ENCODE data around the gene SIN3A. TPM values are rescaled to one million over a fixed set of nuclear protein-coding genes. Genes with fewer than 3 reads are reported as not detected.

Gene SIN3A
- total RNA-seq, 4 donors from 2014 or later = 47.1 to 68.8 (median 49.6) TPM

DNA sequence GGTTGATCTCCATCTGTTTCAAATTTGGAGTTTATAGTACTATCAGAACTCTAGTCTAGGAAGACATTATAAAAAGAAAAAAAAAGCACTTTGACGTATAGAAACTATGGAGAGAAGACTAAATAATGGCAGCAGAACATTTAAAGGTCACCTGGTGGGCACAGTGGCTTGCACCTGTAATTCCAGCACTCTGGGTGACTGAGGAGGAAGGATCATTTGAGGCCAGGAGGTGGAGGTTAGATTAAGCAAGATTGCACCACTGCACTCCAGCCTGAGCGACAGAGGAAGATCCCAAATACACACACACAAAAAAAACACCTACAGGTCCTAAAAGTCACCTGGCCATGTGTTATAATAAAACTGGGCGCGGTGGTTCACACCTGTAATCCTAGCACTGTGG, 13.8 kb downstream of the SIN3A start:
- no peak overlapping the region for H3K4me3 ChIP-seq (ENCODE audit: low read depth, poor library complexity, severe bottlenecking)
- TF ChIP-seq CTCF (IDR thresholded peaks at IDR 0.05) = no peak
- TF ChIP-seq POLR2A (IDR thresholded peaks at IDR 0.05) = no peak
- intact Hi-C loops (cut with DNase I; ENCODE audit: low total_unique reads) = no loop called here
- no peak for DNase-seq (ENCODE audit: low spot score in 2 of 2)
- 85 to 87% methylated on average over 4 of the region's 4 CpGs for WGBS, 2 donors

DNA sequence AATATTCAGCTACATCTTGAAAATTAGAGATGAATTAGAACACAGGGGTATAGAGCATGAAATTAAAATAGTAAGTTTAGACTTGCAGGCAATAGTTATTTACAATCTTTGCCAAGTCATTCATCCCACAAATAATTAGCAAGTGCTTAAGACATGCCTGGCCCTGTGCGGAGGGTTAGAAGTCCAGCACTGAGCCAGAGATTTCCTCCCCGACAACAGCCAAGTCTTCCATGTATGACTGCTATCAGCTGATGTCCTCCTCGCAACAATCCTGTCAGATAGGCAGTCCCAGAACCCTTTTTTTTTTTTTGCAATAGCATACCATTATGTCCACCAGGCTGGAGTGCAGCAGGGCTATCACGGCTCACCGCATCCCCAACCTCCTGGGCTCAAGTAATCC, 14.6 kb downstream of the SIN3A start:
- intact Hi-C loops (cut with DNase I; ENCODE audit: low total_unique reads) = no loop called here
- DNase-seq (ENCODE audit: low spot score in 2 of 2) = no peak
- WGBS, 2 donors = 54 to 56% methylated on average over 5 of the region's 5 CpGs
- H3K4me3 ChIP-seq (ENCODE audit: low read depth, poor library complexity, severe bottlenecking) = no peak overlapping the region
- TF ChIP-seq POLR2A (IDR thresholded peaks at IDR 0.05) (no peak), CTCF (IDR thresholded peaks at IDR 0.05) (no peak)

DNA sequence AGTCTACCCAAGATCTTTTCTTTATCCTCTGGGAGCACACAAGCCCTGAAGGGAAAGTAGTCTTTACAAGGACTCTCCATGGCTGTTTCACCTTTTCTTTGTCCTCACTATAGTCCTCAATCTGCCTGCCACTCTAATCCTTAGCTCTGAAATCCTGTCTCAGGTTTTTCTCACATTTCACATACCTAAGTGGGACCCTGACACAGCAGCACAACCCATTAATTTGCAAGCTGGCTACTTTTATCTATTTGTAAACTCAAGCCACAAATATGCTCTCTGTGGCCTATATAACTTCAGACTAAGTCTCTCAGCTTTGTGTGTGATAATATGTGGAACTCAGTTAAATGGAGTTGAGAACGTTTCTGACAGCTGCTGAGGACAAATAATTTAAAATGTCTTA, 19.8 kb downstream of the SIN3A start:
- 52 to 54% methylated on average over 1 of the region's 1 CpG for WGBS, 2 donors
- intact Hi-C loops (cut with DNase I; ENCODE audit: low total_unique reads) = no loop called here
- no peak for TF ChIP-seq POLR2A (IDR thresholded peaks at IDR 0.05)
- TF ChIP-seq CTCF (IDR thresholded peaks at IDR 0.05) = no peak
- no peak for DNase-seq (ENCODE audit: low spot score in 2 of 2)
- H3K4me3 ChIP-seq (ENCODE audit: low read depth, poor library complexity, severe bottlenecking) = no peak overlapping the region

GRCh38 chr15:75431270-75431669, 20.2 kb downstream of the SIN3A start:
- TF ChIP-seq CTCF (IDR thresholded peaks at IDR 0.05) (no peak), POLR2A (IDR thresholded peaks at IDR 0.05) (no peak)
- 83 to 86% methylated on average over 2 of the region's 2 CpGs for WGBS, 2 donors
- no peak for DNase-seq (ENCODE audit: low spot score in 2 of 2)
- no peak overlapping the region for H3K4me3 ChIP-seq (ENCODE audit: low read depth, poor library complexity, severe bottlenecking)
- intact Hi-C loops (cut with DNase I; ENCODE audit: low total_unique reads) = no loop called here

- no peak overlapping the region for H3K4me3 ChIP-seq (ENCODE audit: low read depth, poor library complexity, severe bottlenecking)
- WGBS, 2 donors = 94 to 95% methylated on average over 7 of the region's 7 CpGs
- no peak for DNase-seq (ENCODE audit: low spot score in 2 of 2)
- intact Hi-C loops (cut with DNase I; ENCODE audit: low total_unique reads) = no loop called here
- no peak for TF ChIP-seq POLR2A (IDR thresholded peaks at IDR 0.05)
- TF ChIP-seq CTCF (IDR thresholded peaks at IDR 0.05) = no peak
Observed at GRCh38 chr15:75430259-75430658, 21.2 kb downstream of the SIN3A start.

DNA sequence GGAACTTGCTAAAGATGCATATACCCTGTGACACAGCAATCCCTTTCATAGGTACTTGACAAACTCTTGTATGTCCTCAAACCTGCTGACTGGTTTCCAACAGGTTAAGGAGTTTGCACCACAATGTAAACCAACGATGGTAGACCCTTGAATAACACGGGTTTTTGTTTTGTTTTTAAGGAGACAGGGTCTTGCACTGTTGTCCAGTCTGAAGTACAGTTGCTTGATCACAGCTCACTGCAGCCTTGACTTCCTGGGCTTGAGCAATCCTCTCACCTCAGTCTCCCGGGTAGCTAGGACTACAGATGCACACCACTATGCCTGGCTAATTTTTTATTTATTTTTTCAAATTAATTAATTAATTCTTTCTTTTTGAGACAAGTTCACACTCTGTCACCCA, 23.3 kb downstream of the SIN3A start:
- no peak for DNase-seq (ENCODE audit: low spot score in 2 of 2)
- intact Hi-C loops (cut with DNase I; ENCODE audit: low total_unique reads) = no loop called here
- WGBS, 2 donors = 88 to 93% methylated on average over 3 of the region's 3 CpGs
- no peak for TF ChIP-seq CTCF (IDR thresholded peaks at IDR 0.05)
- TF ChIP-seq POLR2A (IDR thresholded peaks at IDR 0.05) = no peak
- no peak overlapping the region for H3K4me3 ChIP-seq (ENCODE audit: low read depth, poor library complexity, severe bottlenecking)

Measured in lower leg skin (tissue), 4 donors.